Osteocyte (in vitro differentiated cells): ENCODE results near the gene XPNPEP1. TPM values are rescaled to one million over a fixed set of nuclear protein-coding genes. Genes with fewer than 3 reads are reported as not detected.

Source experiments
- DNase-seq: peaks from one replicate; pipeline ENCODE4 v3.0.0; 2021; ENCODE audit warnings: mixed read lengths; ENCODE audit not compliant: unreplicated experiment; ENCODE audit errors: extremely low spot score
- H3K27ac Mint-ChIP-seq: one replicate; pipeline ENCODE4 v1.8.0; 2021; ENCODE audit warnings: mild to moderate bottlenecking, mixed read lengths; ENCODE audit not compliant: unreplicated experiment
- H3K27me3 Mint-ChIP-seq: one replicate; pipeline ENCODE4 v1.8.0; 2021; ENCODE audit warnings: mixed read lengths; ENCODE audit not compliant: unreplicated experiment
- H3K36me3 Mint-ChIP-seq: one replicate; pipeline ENCODE4 v1.8.0; 2021; ENCODE audit warnings: mixed read lengths; ENCODE audit not compliant: unreplicated experiment
- H3K4me1 Mint-ChIP-seq: one replicate; pipeline ENCODE4 v1.8.0; 2021; ENCODE audit warnings: mixed read lengths; ENCODE audit not compliant: unreplicated experiment
- H3K4me3 Mint-ChIP-seq: one replicate; pipeline ENCODE4 v1.8.0; 2021; ENCODE audit warnings: mild to moderate bottlenecking, moderate library complexity, mixed read lengths; ENCODE audit not compliant: unreplicated experiment
- H3K9me3 Mint-ChIP-seq: one replicate; pipeline ENCODE4 v1.8.0; 2021; ENCODE audit warnings: mixed read lengths; ENCODE audit not compliant: unreplicated experiment
- CTCF ChIP-seq: fragments of 200-600 bp; sonication (generic); IDR thresholded peaks from 2 replicates; pipeline ENCODE4 v1.5.0; 2021; ENCODE audit warnings: antibody characterized with exemption, mild to moderate bottlenecking, moderate library complexity
- total RNA-seq: library from RNA; stranded (reverse); gene quantifications from 2 replicates; pipeline ENCODE4 v1.2.1, GENCODE V29; 2021

XPNPEP1 gene
- total RNA-seq, 1 donor from 2014 or later, result 74.5 TPM

- H3K36me3 Mint-ChIP-seq, result no peaks in the 10 kb centered on the region
Observed at GRCh38 chr10:109946680-109947079, 23.4 kb upstream of the XPNPEP1 start.

GRCh38 chr10:109945473-109946177 is 22.3 kb upstream of the XPNPEP1 start:
- no peaks in the 10 kb centered on the region for H3K36me3 Mint-ChIP-seq
- no peaks in the 10 kb centered on the region for H3K27me3 Mint-ChIP-seq
- no peaks in the 10 kb centered on the region for H3K9me3 Mint-ChIP-seq
- no peak for DNase-seq
- TF ChIP-seq CTCF, result no peak
- H3K4me1 Mint-ChIP-seq, result no peaks in the 10 kb centered on the region
- H3K4me3 Mint-ChIP-seq, result no peak overlapping the region
- H3K27ac Mint-ChIP-seq, result no peak overlapping the region

More at GRCh38 chr10:109946680-109947079, 23.4 kb upstream of the XPNPEP1 start:
- Mint-ChIP-seq H3K27ac (no peak overlapping the region), H3K4me3 (no peak overlapping the region), H3K4me1 (no peaks in the 10 kb centered on the region), H3K9me3 (no peaks in the 10 kb centered on the region), H3K27me3 (no peaks in the 10 kb centered on the region)
- DNase-seq, result no peak
- no peak for TF ChIP-seq CTCF

GRCh38 chr10:109944613-109945012 is 21.3 kb upstream of the XPNPEP1 start:
- H3K27ac Mint-ChIP-seq, result no peak overlapping the region
- TF ChIP-seq CTCF, result no peak
- H3K27me3 Mint-ChIP-seq, result no peaks in the 10 kb centered on the region
- no peaks in the 10 kb centered on the region for H3K36me3 Mint-ChIP-seq
- no peak overlapping the region for H3K4me3 Mint-ChIP-seq
- no peaks in the 10 kb centered on the region for H3K9me3 Mint-ChIP-seq
- DNase-seq, result no peak
- H3K4me1 Mint-ChIP-seq, result peaks cover under 1% of the 10 kb centered on the region

GRCh38 chr10:109941236-109941862 is 18.0 kb upstream of the XPNPEP1 start:
- Mint-ChIP-seq H3K36me3 (no peaks in the 10 kb centered on the region), H3K27ac (no peak overlapping the region), H3K4me3 (no peak overlapping the region), H3K9me3 (no peaks in the 10 kb centered on the region), H3K4me1 (peaks cover 10% of the 10 kb centered on the region), H3K27me3 (no peaks in the 10 kb centered on the region)
- DNase-seq, result no peak
- TF ChIP-seq CTCF, result no peak

- no peak for DNase-seq
- H3K36me3 Mint-ChIP-seq, result no peaks in the 10 kb centered on the region
- H3K27me3 Mint-ChIP-seq, result no peaks in the 10 kb centered on the region
- no peak overlapping the region for H3K4me3 Mint-ChIP-seq
- H3K4me1 Mint-ChIP-seq, result peaks cover 16% of the 10 kb centered on the region
- H3K9me3 Mint-ChIP-seq, result no peaks in the 10 kb centered on the region
- H3K27ac Mint-ChIP-seq, result no peak overlapping the region
- no peak for TF ChIP-seq CTCF
Observed at GRCh38 chr10:109940553-109940952, 17.2 kb upstream of the XPNPEP1 start.
